ENCODE results near the gene GRIPAP1. TPM values are rescaled to one million over a fixed set of nuclear protein-coding genes. Genes with fewer than 3 reads are reported as not detected.

GRIPAP1 gene
- total RNA-seq, 2 donors from 2014 or later, result 32.0 to 36.9 TPM

DNA sequence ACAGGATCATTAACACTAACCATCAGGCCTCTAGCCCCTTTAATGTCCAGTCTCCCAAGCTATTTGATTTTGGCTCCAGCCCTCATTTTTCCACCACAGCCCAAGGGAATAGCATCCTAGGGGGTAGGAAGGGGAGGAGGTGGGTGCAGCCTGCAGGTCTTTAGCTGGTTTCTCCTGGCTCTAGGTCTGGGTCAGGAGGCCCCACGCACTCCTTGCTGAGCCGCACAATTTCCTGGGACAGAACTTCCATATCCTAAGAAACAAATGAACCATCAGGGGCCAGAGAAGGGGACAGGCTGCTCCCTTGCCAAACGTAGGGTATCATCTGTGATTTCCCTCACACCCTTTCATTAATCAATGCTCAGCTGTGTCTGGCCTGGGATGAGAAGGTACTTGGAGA lies 28.0 kb downstream of the GRIPAP1 start:
- no peak for DNase-seq
- TF ChIP-seq, protein P1, sequence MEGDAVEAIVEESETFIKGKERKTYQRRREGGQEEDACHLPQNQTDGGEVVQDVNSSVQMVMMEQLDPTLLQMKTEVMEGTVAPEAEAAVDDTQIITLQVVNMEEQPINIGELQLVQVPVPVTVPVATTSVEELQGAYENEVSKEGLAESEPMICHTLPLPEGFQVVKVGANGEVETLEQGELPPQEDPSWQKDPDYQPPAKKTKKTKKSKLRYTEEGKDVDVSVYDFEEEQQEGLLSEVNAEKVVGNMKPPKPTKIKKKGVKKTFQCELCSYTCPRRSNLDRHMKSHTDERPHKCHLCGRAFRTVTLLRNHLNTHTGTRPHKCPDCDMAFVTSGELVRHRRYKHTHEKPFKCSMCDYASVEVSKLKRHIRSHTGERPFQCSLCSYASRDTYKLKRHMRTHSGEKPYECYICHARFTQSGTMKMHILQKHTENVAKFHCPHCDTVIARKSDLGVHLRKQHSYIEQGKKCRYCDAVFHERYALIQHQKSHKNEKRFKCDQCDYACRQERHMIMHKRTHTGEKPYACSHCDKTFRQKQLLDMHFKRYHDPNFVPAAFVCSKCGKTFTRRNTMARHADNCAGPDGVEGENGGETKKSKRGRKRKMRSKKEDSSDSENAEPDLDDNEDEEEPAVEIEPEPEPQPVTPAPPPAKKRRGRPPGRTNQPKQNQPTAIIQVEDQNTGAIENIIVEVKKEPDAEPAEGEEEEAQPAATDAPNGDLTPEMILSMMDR (IDR thresholded peaks at IDR 0.05), result no peak
- no peaks in the 10 kb centered on the region for H3K9me3 ChIP-seq
- H3K27ac ChIP-seq, result no peak overlapping the region
- H3K9ac ChIP-seq (ENCODE audit: low read depth in 2 of 2, low read length in 2 of 2), result no peak overlapping the region
- intact Hi-C loops (cut with DNase I), result loop anchor here (5.0 kb wide), 1 partner anchor 63 kb away; no protein-coding TSS in a partner anchor
- no peaks in the 10 kb centered on the region for H3K4me1 ChIP-seq
- H3K36me3 ChIP-seq, result no peaks in the 10 kb centered on the region
- no peaks in the 10 kb centered on the region for H3K27me3 ChIP-seq
- no peak overlapping the region for H3K4me3 ChIP-seq

DNA sequence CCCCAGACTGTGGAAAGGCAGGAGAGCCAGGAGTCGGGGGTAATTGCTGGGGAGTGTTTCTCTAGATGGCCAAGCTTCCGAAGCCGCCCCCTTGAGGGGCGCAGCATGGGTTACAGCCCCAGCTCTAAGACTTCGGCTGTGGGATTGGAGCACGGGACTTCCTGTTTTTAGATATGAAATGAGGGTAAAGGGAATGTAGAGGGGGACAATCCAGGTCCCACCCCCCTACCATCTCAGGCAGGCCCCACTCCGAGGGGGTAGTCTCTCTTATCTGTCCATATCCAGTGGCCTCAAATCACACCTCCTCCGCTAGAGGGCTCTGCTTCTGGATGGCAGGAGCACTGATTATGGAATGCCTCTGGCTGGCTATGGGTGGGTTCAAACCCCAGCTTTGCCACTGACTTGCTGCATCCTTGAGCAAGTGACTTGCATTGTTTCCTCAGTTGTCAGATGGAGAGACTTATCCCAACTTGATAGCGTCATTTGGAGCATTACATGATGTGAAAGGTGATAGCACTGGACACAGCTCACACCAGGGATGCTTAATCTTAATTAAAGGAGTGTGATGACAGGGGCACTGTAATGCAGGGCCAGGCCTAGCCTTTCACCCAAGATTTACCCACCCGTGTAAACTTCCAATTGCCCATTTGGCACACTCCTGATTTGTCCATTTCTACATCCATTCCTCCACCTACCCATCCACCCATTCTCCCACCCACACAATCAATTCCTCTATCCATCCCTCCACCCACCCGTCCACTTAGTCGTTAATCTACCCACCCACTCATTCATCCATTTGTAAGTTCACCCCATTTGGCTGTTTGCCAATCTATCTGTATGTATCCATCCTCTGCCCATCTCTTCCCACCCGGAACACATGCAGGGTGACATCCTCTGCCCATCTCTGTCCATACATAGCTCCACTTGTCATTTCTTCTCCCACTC lies 29.6 kb downstream of the GRIPAP1 start:
- TF ChIP-seq, protein P1 (IDR thresholded peaks at IDR 0.05), result peak; percentile 42
- Histone ChIP-seq H3K4me3 (peak overlapping the region; percentile 9), H3K36me3 (no peaks in the 10 kb centered on the region), H3K27ac (no peak overlapping the region), H3K27me3 (no peaks in the 10 kb centered on the region), H3K9me3 (no peaks in the 10 kb centered on the region), H3K9ac (ENCODE audit: low read depth in 2 of 2, low read length in 2 of 2) (peak overlapping the region; percentile 12 to 35), H3K4me1 (no peaks in the 10 kb centered on the region)
- intact Hi-C loops (cut with DNase I), result loop anchor here (5.0 kb wide), 1 partner anchor 65 kb away; no protein-coding TSS in a partner anchor
- peak; percentile 53 for DNase-seq

DNA sequence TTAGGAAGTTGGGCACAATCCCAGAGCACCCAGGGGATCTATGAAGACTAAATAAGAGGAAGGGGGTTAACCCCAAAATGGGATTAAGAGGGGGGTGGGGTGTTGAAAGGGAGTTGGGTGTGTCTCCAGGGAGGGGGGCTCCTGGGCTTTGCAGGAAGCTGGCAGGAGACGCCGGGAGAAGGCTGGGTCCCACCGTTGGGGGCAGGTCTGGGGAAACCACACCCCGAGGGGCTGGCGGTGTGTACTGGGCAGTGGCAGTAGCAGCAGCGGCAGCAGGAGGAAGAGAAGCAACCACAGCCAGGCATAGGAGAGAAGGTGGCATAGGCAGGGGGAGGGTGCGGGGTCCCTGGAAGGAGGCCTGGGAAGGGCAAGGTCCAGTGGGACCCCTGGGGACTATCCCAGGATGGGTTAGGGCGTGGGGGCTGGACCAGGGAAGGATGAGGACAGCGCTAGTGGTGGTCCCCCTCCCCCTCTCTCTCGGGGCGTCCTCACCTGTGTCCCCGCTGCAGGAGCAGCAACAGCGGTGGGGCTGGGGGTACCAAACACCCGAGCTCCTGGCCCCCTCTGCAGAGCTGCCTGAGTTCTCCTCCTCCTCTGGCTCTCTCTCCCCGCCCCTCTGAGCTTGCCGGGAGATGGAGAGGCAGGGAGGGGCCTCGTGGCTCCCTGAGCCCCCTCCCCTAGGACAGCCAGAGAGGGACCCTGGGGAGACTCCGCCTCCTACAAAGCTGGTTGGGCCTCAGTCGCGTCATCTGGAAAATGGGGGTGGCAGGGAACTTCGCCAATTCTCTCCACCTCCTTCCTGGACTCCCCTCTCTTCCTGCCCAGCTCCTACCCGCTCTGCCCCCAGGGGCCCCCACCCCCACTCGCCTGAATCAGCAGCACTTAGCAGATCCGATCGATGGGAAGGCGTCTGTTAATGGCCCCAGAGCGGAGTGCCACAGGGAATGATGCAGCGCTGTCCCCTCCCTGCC lies 30.5 kb downstream of the GRIPAP1 start, which contains the start of gene KCND1:
Gene KCND1 (minus strand): TSS at position 596 of the 971 bp plus-strand sequence. CDS start 1,573 bp downstream, outside the sequence.
- Histone ChIP-seq H3K27me3 (no peaks in the 10 kb centered on the region), H3K36me3 (no peaks in the 10 kb centered on the region), H3K27ac (no peak within 1 kb of the TSS), H3K9me3 (no peaks in the 10 kb centered on the region), H3K9ac (ENCODE audit: low read depth in 2 of 2, low read length in 2 of 2) (peak within 1 kb of the TSS; percentile 12 to 35), H3K4me3 (peak within 1 kb of the TSS; percentile 9), H3K4me1 (no peaks in the 10 kb centered on the region)
- DNase-seq, result peak; percentile 22
- TF ChIP-seq, protein P1 (IDR thresholded peaks at IDR 0.05), result no peak
- intact Hi-C loops (cut with DNase I), result loop anchor here (5.0 kb wide), 1 partner anchor 66 kb away; no protein-coding TSS in a partner anchor

DNA sequence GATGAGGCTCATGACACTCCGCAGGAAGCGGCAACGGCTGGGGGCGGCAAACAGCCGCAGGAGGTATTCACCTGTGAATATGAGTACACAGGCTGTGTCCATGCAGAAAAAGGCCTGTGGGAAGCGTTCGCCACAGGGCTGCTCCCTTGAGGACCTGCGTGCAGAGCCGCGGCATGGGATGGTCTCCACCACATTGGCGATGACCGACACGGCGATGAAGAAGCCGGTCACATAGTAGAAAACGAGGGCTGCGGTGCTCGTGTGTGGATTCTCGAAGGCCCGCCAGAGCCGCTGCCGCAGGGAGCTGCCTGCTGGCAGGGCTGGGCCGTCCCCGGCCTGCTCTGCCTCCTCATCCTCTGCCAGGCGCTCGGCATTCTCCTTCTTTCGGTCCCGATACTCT lies 32.6 kb downstream of the GRIPAP1 start:
- no peak for DNase-seq
- no peak overlapping the region for H3K27ac ChIP-seq
- H3K4me3 ChIP-seq, result no peak overlapping the region
- no peaks in the 10 kb centered on the region for H3K9me3 ChIP-seq
- intact Hi-C loops (cut with DNase I), result no loop called here
- H3K9ac ChIP-seq (ENCODE audit: low read depth in 2 of 2, low read length in 2 of 2), result no peak overlapping the region
- no peaks in the 10 kb centered on the region for H3K27me3 ChIP-seq
- no peaks in the 10 kb centered on the region for H3K4me1 ChIP-seq
- TF ChIP-seq, protein P1 (IDR thresholded peaks at IDR 0.05), result no peak
- no peaks in the 10 kb centered on the region for H3K36me3 ChIP-seq

DNA sequence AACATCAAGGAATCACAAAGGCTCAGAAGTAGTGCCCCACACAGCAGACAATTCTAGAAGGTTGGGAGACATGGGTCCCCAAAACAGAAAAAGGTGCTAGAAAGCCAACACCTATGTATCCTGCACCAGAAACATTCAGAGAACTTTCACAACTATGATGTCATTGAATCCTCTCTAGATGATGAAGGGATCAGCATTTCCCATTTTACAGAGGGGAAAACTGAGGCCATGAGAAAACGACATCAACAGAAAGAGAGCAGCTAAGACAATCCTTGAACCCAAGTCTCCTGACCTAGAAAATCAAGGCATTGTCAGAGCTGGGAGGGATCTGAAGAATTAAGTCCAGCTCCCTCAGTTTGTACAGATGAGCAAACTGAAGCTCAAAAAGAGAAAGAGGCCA lies 33.7 kb downstream of the GRIPAP1 start:
- no peaks in the 10 kb centered on the region for H3K36me3 ChIP-seq
- H3K4me3 ChIP-seq, result no peak overlapping the region
- TF ChIP-seq, protein P1 (IDR thresholded peaks at IDR 0.05), result no peak
- no peaks in the 10 kb centered on the region for H3K4me1 ChIP-seq
- no peaks in the 10 kb centered on the region for H3K27me3 ChIP-seq
- DNase-seq, result no peak
- H3K27ac ChIP-seq, result no peak overlapping the region
- H3K9ac ChIP-seq (ENCODE audit: low read depth in 2 of 2, low read length in 2 of 2), result no peak overlapping the region
- intact Hi-C loops (cut with DNase I), result no loop called here
- H3K9me3 ChIP-seq, result no peaks in the 10 kb centered on the region

All from colonic mucosa (tissue), 4 donors.